ENCODE measurements around the gene TMEM72. TPM values are rescaled to one million over a fixed set of nuclear protein-coding genes. Genes with fewer than 3 reads are reported as not detected.
A peak's percentile ranks its signal among the peaks of the same experiment; 100 is the strongest.

TMEM72 gene
- total and polyA plus RNA-seq, 2 of the 13 experiments (the other 11 are each of a cell fraction or from before 2014, with no cell fraction given): 0.04 TPM; not detected in 1

DNA sequence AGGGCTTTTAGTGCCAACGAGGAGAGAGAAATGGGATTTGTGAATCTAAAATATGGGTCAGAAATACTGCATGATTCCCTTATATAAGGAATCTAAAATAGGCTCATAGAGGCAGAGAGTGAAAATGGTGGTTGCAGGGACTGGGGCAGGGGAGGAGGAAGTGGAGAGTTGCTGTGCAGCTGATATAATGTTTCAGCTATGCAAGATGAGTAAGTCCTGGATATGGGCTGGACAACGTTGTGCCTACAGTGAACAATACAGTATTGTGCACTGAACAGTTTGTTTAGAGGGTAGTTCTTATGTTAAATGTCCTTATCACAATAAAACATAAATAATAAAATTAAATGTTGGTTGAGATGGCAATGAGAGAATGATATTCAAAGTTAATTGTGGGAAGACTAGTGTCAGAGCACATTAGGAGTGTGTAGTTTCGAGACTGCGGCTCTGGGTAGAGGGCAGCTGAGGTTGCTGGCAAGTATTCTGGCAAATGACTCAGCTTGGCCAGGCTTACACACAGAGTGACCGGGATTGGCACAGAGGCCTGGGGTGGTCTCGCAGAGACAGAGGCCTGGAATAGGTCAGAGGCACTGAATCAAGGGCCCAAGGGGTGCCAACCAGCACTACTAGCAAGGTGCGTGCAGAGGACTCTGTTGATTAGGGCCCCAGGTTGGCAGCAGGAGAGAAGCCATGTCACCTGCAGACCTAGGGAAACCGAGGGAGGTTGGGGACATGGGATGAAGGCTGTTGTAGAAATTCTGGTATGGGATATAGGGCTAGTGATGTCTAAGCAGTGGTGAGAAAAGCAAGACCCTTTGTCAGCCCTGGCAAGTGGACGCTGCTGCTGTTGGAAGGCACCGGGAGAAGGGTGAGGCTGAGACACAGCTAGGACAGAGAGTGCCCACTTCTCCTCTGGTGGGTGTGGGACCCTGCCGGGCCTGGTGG lies 70.3 kb downstream of the TMEM72 start (continued):
- TF ChIP-seq CBX2 (IDR thresholded peaks at IDR 0.05; ENCODE audit: low read depth, low read length): no peak
- no peak for TF ChIP-seq CBX2 (CRISPR knock-in tag; IDR thresholded peaks at IDR 0.05; ENCODE audit: low read depth)
- TF ChIP-seq ZNF550 (CRISPR knock-in tag; IDR thresholded peaks at IDR 0.05; ENCODE audit: borderline replicate concordance): no peak
- TF ChIP-seq ATF5 (CRISPR knock-in tag; IDR thresholded peaks at IDR 0.05; ENCODE audit: low read depth): no peak
- TF ChIP-seq ZNF468 (CRISPR knock-in tag; IDR thresholded peaks at IDR 0.05): no peak

DNA sequence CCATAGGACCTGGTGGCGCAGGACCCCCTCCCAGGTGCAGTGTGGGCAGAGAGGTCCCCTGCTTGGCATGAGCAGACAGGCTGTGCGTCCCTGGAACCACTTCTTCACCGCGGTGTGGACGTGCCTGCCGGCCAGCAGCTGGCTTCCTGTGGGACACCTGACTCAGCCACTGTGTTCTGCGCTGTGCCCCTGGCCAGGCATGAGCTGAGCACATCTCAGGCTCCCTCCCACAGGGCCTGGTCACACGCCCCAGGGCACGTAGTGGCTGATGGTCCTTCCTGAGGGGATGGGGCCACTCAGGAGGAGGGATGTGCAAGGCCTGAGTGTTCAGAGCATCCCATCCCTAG lies 71.0 kb downstream of the TMEM72 start:
- intact Hi-C loops (cut with micrococcal nuclease; ENCODE audit: unreplicated experiment) (no loop called here), in situ Hi-C loops (cut with HindIII; ENCODE audit: extremely low pct_ligation_motif_present, low pct_unique_long_range_greater_than_20kb) (no loop called here)
- FAIRE-seq: no peak
- peaks cover 25% of the 10 kb centered on the region for H3K79me2 ChIP-seq (ENCODE audit: insufficient read depth, low read length)
- no peaks in the 10 kb centered on the region; a peak in 1 of 5 replicates for H3K27me3 ChIP-seq (ENCODE audit: control insufficient read depth in 1 of 2, insufficient read depth in 2 of 2, low read length in 2 of 2)
- peak overlapping the region; percentile 72 for H3K9ac ChIP-seq (ENCODE audit: insufficient read depth, low read depth, low read length)
- BruUV-seq (replicated peaks): no TSS peak
- ChIA-PET CTCF (ENCODE audit: low intra/inter-chr PET ratio, low total read pairs) (no interaction called here), POLR2A (interaction anchor here (2.7 to 12.6 kb wide), 5 partner anchors 9 to 47 kb away, joined by 30 to 863 read pairs (median 215); partner anchors contain the start of genes RASSF4 and ZNF22)
- 0 out of 2 replicates have a peak overlapping the region, but pooled peaks have one; percentile 90 for H3K4me2 ChIP-seq (ENCODE audit: low read depth, low read length)
- H3K4me1 ChIP-seq (ENCODE audit: insufficient read depth, low read length): peaks cover 62% of the 10 kb centered on the region
- H3K27ac ChIP-seq (ENCODE audit: extremely low read length, insufficient read depth, low read length): peak overlapping the region; percentile 97
- H3K36me3 ChIP-seq (replicated peaks in 1 of 2; ENCODE audit: control insufficient read depth in 1 of 2, insufficient read depth in 2 of 2, low read length in 2 of 2): peaks cover 6 to 46% of the 10 kb centered on the region in 2 experiments; a peak in 3 of 5 replicates
- no peaks in the 10 kb centered on the region for H3K9me3 ChIP-seq (ENCODE audit: low read length)
- ATAC-seq: no peak
- H3K4me3 ChIP-seq (replicated peaks in 1 of 3; ENCODE audit: insufficient read depth in 1 of 3, low read depth in 2 of 3, low read length in 3 of 3): no peak overlapping the region
- 100% methylated on average over 7 of the region's 9 CpGs for WGBS (ENCODE audit: low lambda C conversion rate)
- H2AFZ ChIP-seq (ENCODE audit: low read length): no peak overlapping the region
- no peak for DNase-seq (ENCODE audit: low spot score)
- H4K20me1 ChIP-seq (ENCODE audit: insufficient read depth, low read length): peaks cover 15% of the 10 kb centered on the region
- TF ChIP-seq RFX5 (IDR thresholded peaks at IDR 0.05; ENCODE audit: low read depth, low read length) (no peak), ZNF367 (CRISPR knock-in tag; IDR thresholded peaks at IDR 0.05; ENCODE audit: borderline replicate concordance) (no peak), HOXA9 (CRISPR knock-in tag; IDR thresholded peaks at IDR 0.05; ENCODE audit: borderline replicate concordance) (no peak), CAMTA2 (CRISPR knock-in tag; IDR thresholded peaks at IDR 0.05; ENCODE audit: borderline replicate concordance) (0 out of 2 replicates have a peak, but pooled peaks have one; percentile 54), NFKB2 (CRISPR knock-in tag; IDR thresholded peaks at IDR 0.05; ENCODE audit: borderline replicate concordance) (0 out of 2 replicates have a peak, but pooled peaks have one; percentile 27), SNRNP70 (IDR thresholded peaks at IDR 0.05; ENCODE audit: low read depth, low read length) (no peak), ZNF572 (CRISPR knock-in tag; IDR thresholded peaks at IDR 0.05) (no peak), PBX3 (CRISPR knock-in tag; IDR thresholded peaks at IDR 0.05; ENCODE audit: borderline replicate concordance) (no peak), BRD4 (CRISPR knock-in tag; IDR thresholded peaks at IDR 0.05) (peak; percentile 60), NR2F1 (CRISPR knock-in tag; IDR thresholded peaks at IDR 0.05) (no peak), POGZ (CRISPR knock-in tag; IDR thresholded peaks at IDR 0.05) (0 out of 2 replicates have a peak, but pooled peaks have one; percentile 13)
- TF ChIP-seq, protein P1, sequence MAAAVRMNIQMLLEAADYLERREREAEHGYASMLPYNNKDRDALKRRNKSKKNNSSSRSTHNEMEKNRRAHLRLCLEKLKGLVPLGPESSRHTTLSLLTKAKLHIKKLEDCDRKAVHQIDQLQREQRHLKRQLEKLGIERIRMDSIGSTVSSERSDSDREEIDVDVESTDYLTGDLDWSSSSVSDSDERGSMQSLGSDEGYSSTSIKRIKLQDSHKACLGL (CRISPR knock-in tag; IDR thresholded peaks at IDR 0.05): 0 out of 2 replicates have a peak, but pooled peaks have one; percentile 42
- TF ChIP-seq, protein P2, sequence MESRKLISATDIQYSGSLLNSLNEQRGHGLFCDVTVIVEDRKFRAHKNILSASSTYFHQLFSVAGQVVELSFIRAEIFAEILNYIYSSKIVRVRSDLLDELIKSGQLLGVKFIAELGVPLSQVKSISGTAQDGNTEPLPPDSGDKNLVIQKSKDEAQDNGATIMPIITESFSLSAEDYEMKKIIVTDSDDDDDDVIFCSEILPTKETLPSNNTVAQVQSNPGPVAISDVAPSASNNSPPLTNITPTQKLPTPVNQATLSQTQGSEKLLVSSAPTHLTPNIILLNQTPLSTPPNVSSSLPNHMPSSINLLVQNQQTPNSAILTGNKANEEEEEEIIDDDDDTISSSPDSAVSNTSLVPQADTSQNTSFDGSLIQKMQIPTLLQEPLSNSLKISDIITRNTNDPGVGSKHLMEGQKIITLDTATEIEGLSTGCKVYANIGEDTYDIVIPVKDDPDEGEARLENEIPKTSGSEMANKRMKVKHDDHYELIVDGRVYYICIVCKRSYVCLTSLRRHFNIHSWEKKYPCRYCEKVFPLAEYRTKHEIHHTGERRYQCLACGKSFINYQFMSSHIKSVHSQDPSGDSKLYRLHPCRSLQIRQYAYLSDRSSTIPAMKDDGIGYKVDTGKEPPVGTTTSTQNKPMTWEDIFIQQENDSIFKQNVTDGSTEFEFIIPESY (CRISPR knock-in tag; IDR thresholded peaks at IDR 0.05): 0 out of 2 replicates have a peak, but pooled peaks have one; percentile 9
